Calu3 (cell line): Measurements from ENCODE around the gene RCC1. TPM values are rescaled to one million over a fixed set of nuclear protein-coding genes. Genes with fewer than 3 reads are reported as not detected.
A peak's percentile ranks its signal among the peaks of the same experiment; 100 is the strongest.

Experiments used
- BruUV-seq: library from RNA; stranded (reverse); fragments of 400-500 nt; replicated peaks from 2 replicates; lab custom pipeline; 2021; lab: Mats Ljungman, UMichigan
- CTCF ChIA-PET: fragments of 300-600 bp; sonication (Branson Sonifier 250); formaldehyde crosslinking; loops from one replicate; lab custom pipeline; 2022; ENCODE audit warnings: antibody characterized with exemption; lab: Charles Lee
- DNase-seq: peaks from one replicate; pipeline ENCODE4 v3.0.0; 2022
- H3K27ac Mint-ChIP-seq: one replicate; pipeline ENCODE4 v1.8.0; 2022; ENCODE audit warnings: mixed read lengths; ENCODE audit not compliant: unreplicated experiment
- H3K27me3 Mint-ChIP-seq: one replicate; pipeline ENCODE4 v1.8.0; 2022; ENCODE audit warnings: mixed read lengths; ENCODE audit not compliant: unreplicated experiment
- H3K36me3 Mint-ChIP-seq: one replicate; pipeline ENCODE4 v1.8.0; 2022; ENCODE audit warnings: mild to moderate bottlenecking, moderate library complexity, mixed read lengths; ENCODE audit not compliant: insufficient read depth, unreplicated experiment
- H3K4me1 Mint-ChIP-seq: one replicate; pipeline ENCODE4 v1.8.0; 2022; ENCODE audit warnings: mild to moderate bottlenecking, low read depth, mixed read lengths; ENCODE audit not compliant: unreplicated experiment
- H3K4me3 Mint-ChIP-seq: one replicate; pipeline ENCODE4 v1.8.0; 2022; ENCODE audit warnings: mild to moderate bottlenecking, low read depth, moderate library complexity, mixed read lengths; ENCODE audit not compliant: unreplicated experiment
- H3K9me3 Mint-ChIP-seq: one replicate; pipeline ENCODE4 v1.8.0; 2022; ENCODE audit warnings: low read depth, mixed read lengths; ENCODE audit not compliant: unreplicated experiment
- CTCF ChIP-seq: fragments of 200-600 bp; IDR thresholded peaks from one replicate; pipeline ENCODE4 v1.8.0; 2022; ENCODE audit warnings: antibody characterized with exemption; ENCODE audit not compliant: unreplicated experiment
- intact Hi-C: fragments of 100-400 bp; cut with micrococcal nuclease; formaldehyde crosslinking; loops from one replicate; pipeline ENCODE4 v1.10.0; 2022; ENCODE audit not compliant: unreplicated experiment
- total RNA-seq: library from RNA; stranded (reverse); gene quantifications from 2 replicates; pipeline ENCODE4 v1.2.3, GENCODE V29; 2022

RCC1 gene
- total RNA-seq, 1 experiment from 2014 or later: 95.9 TPM

- no peaks in the 10 kb centered on the region for H3K9me3 Mint-ChIP-seq
- CTCF ChIA-PET: no interaction called here
- no peak overlapping the region for H3K27ac Mint-ChIP-seq
- intact Hi-C loops: no loop called here
- H3K36me3 Mint-ChIP-seq: peaks cover 64% of the 10 kb centered on the region
- H3K4me3 Mint-ChIP-seq: no peak overlapping the region
- H3K4me1 Mint-ChIP-seq: no peaks in the 10 kb centered on the region
- no TSS peak for BruUV-seq
- no peak for TF ChIP-seq CTCF
- no peak for DNase-seq
- H3K27me3 Mint-ChIP-seq: no peaks in the 10 kb centered on the region
Observed at GRCh38 chr1:28534671-28535070, 28.8 kb downstream of the RCC1 start.

DNA sequence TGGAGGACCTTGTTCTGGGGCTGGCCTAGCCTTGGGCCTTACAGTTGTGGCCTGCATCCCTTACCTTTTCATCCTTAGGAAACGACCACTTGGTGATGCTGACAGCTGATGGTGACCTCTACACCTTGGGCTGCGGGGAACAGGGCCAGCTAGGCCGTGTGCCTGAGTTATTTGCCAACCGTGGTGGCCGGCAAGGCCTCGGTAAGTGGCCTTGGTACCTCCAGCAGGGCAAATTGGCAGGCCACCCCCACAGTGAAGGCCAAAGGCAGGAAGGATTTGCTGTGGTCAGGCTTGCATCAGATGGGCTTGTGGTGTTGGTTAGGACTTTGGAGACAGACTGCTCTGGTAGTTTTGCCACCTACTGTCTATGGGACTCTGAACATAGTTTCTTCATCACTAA, 29.3 kb downstream of the RCC1 start:
- no peak overlapping the region for H3K27ac Mint-ChIP-seq
- no peaks in the 10 kb centered on the region for H3K27me3 Mint-ChIP-seq
- H3K36me3 Mint-ChIP-seq: peaks cover 61% of the 10 kb centered on the region
- no peak for DNase-seq
- intact Hi-C loops: no loop called here
- TF ChIP-seq CTCF: no peak
- CTCF ChIA-PET: no interaction called here
- H3K4me3 Mint-ChIP-seq: no peak overlapping the region
- H3K4me1 Mint-ChIP-seq: no peaks in the 10 kb centered on the region
- no peaks in the 10 kb centered on the region for H3K9me3 Mint-ChIP-seq
- no TSS peak for BruUV-seq

DNA sequence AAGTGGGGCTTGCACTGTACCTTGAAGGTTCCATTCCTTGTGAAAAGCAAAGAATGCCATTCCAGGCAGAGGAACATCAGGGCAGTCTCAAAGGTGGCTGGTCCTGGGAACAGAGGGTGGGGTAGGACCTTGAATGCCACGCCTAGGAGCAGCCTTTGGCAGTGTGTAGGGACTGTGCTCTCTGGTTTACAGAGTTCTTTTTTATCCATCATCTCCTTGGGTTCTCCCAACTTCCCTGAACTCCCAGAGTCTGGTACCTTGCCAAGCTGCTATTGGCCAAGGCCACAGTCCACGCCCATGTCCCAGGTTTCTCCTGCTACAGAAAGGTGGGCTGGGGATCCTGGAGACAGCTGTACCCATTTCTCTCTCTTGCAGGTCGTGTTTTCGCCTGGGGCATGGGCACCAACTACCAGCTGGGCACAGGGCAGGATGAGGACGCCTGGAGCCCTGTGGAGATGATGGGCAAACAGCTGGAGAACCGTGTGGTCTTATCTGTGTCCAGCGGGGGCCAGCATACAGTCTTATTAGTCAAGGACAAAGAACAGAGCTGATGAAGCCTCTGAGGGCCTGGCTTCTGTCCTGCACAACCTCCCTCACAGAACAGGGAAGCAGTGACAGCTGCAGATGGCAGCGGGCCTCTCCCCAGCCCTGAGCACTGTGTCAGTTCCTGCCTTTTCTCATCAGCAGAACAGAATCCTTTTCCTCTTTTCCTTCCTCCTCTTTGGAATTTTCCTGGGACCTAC, 31.8 kb downstream of the RCC1 start:
- TF ChIP-seq CTCF: no peak
- no peak overlapping the region for H3K27ac Mint-ChIP-seq
- CTCF ChIA-PET: interaction anchor here (0.6 kb wide), 2 partner anchors 88 to 381 kb away, joined by 3 to 5 read pairs; no protein-coding TSS in a partner anchor
- intact Hi-C loops: no loop called here
- BruUV-seq: no TSS peak
- no peaks in the 10 kb centered on the region for H3K4me1 Mint-ChIP-seq
- H3K4me3 Mint-ChIP-seq: no peak overlapping the region
- DNase-seq: no peak
- H3K27me3 Mint-ChIP-seq: no peaks in the 10 kb centered on the region
- no peaks in the 10 kb centered on the region for H3K9me3 Mint-ChIP-seq
- peaks cover 56% of the 10 kb centered on the region for H3K36me3 Mint-ChIP-seq

GRCh38 chr1:28538286-28538685, 32.4 kb downstream of the RCC1 start:
- H3K4me1 Mint-ChIP-seq: no peaks in the 10 kb centered on the region
- TSS peak; percentile 71 for BruUV-seq
- peaks cover 56% of the 10 kb centered on the region for H3K36me3 Mint-ChIP-seq
- CTCF ChIA-PET: interaction anchor here (0.6 kb wide), 2 partner anchors 87 to 381 kb away, joined by 3 to 5 read pairs; no protein-coding TSS in a partner anchor
- no peaks in the 10 kb centered on the region for H3K9me3 Mint-ChIP-seq
- no peaks in the 10 kb centered on the region for H3K27me3 Mint-ChIP-seq
- DNase-seq: no peak
- no peak overlapping the region for H3K27ac Mint-ChIP-seq
- no peak for TF ChIP-seq CTCF
- H3K4me3 Mint-ChIP-seq: no peak overlapping the region
- intact Hi-C loops: no loop called here
